Measurements from ENCODE around the gene THRA.

THRA gene

DNA sequence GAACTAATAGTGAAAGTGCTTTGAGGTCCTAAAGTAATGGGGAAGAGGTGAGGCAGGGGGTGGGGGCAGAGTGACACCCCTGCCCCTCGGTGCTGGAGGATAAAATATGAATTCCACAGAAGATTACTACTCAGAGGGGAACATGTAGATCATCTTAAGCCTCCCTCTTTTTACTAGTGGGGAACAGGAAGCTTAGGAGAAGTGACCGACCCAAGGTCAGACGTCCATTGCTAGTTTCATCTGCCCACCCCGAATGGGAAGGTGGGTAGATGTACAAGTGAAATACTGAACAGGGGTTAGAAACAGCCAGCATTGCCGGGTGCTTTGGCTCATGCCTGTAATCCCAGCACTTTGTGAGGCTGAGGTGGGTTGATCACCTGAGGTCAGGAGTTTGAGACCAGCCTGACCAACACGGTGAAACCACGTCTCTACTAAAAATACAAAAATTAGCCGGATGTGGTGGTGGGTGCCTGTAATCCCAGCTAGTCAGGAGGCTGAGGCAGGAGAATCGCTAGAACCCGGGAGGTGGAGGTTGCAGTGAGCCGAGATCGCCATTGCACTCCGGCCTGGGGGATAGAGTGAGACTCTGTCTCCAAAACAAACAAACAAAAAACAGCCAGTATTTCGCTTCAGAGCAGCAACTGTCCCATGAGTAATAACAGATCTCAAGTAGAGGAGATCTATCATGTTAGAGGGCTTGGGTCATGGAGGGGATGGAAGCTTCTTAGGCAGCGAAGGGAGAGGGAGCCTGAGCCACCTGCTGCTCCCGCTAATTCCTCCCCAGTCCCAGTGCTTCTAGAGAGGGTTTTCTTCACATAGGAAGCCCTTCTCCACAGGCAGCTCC is 38.8 kb downstream of the THRA start:
- no peak for DNase-seq

DNA sequence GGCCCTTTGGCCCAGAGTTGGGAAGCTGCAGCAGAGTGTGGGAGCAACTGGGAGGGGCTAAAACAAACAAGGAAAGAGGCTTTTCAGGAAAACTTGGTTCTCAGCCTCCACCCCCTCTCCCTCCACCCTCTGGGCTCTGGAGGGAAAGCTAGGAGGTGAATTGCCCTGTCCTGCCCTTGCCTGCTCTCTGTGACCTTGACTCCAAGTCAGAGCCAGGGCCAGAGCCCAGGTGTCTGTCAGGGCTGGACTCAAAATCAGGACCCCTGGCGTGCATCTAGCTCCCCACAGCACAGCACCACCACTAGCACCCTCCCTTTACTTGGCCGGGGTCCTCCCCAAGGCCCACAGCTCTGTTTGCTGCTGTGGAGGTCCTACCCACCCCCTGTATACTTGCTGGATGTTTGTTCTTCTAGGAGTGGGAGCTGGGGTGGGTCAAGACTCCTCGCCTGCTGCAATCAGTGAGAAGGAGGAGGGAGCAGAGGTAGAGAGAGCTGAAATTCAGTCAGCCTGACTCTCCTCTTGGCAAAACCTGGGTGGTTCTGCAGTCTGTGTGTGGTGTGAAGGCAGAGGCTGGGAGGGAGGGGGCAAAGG is 40.4 kb downstream of the THRA start:
- DNase-seq = no peak

DNA sequence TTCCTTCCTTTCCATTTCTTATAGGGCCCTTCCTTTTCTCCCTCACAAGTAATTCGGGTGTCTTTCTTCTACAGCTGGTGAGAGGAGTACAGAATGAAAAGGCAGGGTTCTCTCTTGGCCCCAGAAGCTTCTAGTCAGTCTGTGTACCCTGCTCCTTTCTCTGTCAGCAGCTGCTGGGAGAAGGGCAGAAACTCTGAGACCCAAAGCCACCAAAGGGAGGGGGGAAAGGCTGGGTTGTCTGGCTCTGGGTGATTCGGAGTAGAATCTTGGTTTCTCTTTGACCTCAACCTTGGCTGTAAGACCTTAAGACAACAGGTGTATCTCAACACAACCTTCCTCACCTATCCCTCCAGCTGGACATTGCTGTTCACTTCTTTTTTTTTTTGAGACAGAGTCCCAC is 40.9 kb downstream of the THRA start:
- DNase-seq = no peak

DNA sequence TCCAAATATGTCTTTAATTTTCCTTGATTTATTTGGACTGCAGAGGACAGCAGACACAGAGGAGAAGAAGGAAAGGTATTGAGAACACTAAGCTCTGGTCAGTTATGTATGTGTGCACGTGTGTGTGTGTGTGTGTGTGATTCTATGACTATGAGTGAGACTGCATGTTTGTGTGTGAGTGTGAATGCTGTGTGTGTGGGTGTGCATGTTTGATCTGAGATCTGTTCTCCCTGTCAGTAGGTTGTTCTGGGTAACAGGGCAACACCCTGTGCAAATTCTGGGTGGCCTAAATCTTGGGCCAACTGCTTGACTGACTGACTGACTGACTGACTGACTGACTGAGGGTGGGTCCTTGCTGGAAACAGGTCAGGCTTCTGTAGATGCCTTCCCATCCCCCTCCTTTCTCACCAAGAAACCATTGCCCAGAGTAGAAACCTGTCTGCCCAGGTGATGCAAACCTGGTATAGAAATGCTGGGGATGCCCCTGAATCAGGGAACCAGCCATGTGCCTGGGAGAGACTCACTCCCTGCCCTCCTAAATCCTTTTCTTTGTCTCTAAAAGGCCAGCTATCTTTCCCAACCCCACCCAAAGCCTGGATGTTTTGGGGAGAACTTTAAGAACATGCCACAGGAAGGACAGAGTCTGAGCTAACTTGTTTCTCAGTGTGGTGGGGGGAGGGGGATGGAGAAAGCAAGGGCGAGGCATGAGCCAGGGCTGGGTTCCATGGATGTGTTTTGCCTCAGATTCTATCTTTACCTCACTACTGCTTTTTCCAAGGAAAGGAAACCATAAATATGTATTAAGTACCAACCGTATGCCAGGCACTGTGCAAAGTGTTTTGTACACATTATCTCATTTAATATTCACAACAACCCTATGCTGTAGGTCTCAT is 42.1 kb downstream of the THRA start:
- peak; percentile 19 for DNase-seq

DNA sequence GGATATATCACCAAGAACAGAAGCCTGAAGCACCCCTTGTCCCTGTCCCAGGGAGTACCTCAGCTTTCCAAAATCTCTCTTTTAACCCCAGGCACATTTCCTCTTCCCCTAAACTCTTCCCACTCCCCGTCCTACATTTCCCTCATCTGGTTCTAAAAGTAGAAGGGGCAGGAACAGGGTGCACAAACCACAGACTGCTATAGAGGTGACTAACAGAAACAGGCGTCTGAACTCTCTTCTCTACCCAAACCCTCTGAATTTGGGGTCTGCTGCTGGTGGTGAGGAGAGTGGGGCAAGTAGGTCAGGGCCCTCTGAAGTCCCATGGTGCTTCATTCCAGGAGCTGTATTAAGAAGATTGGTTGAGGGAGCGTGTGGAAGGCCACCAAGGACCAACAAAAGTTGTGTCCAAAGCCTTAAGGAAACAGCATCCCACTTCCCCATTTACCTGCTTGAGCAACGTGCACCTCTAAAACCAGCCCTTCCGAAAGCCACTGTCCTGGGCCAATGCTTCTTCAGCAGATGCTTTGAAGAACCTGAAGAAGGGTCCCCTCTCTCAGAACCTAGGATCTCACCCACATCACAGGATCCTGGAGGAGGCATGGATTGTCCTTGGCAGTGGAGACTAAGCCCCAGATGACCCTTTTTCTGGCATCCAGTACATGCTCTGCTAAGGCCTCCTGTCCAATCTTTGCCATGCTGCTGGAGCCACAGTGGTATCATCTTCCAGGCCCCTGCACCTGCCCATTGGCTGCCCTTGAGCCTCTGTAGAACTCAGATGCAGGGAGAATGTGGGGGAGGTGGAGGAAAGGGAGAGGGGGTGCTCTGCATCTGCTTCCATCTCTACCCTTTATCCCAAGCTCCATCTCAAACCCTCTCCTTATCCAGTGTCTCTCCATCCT is 43.3 kb downstream of the THRA start:
- DNase-seq = no peak

DNA sequence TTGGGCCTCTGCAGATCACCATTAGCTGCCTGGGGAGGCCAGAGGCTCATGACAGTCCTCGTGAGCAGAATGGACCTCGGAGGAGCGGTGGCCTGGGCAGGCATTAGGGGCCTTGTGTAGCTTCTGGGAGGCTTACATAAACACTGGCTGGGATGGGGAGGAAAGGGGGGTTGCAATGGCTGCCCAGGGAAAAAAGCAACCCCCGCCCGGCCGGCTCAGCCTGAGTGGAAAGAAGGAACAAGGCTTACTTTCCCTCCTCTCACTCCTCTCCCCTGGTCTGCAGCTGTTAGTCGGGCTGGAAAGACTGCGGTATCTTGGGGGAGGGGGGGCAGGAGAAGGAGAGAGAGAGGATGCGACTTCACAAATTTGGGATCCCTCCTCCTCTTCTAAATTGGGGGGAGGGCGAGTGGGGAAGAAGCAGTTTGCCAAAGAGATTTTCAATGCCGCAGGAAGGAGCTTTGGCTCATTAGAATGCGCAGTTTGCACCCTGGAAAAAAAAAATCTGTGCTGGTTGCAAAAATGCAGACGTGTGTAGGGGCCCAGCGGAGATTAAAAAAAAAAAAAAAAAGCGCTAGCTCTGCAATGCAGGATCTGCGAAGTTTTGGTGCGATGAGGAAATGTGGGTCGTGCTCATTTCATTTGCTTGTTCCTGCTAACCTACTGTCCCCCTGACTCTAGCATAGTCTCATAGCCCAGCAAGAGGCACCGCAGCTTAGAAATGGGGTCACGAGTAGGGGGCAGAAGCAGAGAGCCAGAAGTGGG is 44.2 kb downstream of the THRA start:
- no peak for DNase-seq

DNA sequence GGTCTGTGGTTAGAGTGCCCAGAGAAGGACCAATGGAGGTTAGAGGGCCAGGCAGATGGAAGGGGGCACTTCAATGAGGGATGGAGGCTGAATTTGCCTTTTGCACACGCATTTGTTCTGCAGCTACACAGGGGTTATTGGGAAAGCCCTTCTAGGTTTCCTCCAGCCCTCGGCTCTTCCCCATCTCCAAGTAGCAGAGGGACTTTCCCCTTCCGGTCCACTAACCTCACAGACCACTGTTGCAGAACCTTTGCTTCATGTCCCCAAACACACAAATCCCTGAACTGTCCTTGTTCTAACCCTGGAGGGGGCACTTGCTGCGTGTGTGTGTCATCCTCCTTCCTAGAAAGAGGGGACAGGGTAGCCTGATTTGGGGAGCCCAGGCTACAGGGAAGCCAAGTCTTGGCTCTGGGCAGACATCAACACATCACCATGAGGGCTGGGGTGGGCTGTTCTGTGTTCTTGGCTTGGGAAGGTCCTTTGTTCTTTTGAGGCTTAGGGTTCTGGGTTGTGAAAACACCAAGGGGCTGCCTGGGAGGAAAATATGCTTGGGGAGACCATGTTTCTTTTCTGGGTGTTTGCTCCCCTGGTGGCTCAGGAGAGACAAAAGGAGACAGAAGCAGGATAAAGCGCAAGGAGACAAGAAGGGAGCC is 44.9 kb downstream of the THRA start:
- no peak for DNase-seq

DNA sequence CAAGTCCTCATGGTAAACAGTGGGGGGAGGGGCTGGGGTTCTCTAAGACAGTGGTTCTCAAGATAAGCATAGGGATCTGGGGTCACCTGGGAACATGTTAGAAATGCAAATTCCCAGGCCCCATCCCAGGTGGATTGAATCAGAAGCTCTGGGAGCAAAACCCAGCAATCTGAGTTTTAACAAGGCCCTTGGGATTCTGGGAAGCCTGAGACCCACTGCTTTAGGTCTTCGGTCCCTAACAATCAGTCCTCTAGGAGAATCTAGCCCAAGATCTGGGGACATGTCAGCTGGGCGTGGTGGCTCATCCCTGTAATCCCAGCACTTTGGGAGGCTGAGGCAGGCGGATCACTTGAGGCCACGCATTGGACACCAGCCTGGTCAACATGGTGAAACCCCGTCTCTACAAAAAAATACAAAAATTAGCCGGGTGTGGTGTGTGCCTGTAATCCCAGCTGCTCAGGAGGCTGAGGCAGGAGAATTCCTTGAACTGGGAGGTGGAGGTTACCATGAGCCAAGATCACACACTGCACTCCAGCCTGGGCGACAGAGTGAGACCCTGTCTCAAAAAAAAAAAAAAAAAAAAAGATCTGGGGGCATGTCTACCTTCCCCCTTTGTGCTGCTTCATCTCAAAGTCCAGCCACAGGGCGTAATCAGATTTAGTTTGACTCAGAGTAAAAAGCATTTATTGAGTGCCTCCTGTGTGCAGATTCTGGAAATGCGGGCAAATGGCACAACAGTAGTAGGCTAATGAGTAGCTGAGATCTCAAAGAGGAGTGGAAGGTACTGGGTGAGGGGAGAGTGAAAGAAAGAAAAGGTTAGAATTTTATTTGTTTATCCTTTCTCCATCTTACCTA is 46.4 kb downstream of the THRA start:
- DNase-seq = no peak

DNA sequence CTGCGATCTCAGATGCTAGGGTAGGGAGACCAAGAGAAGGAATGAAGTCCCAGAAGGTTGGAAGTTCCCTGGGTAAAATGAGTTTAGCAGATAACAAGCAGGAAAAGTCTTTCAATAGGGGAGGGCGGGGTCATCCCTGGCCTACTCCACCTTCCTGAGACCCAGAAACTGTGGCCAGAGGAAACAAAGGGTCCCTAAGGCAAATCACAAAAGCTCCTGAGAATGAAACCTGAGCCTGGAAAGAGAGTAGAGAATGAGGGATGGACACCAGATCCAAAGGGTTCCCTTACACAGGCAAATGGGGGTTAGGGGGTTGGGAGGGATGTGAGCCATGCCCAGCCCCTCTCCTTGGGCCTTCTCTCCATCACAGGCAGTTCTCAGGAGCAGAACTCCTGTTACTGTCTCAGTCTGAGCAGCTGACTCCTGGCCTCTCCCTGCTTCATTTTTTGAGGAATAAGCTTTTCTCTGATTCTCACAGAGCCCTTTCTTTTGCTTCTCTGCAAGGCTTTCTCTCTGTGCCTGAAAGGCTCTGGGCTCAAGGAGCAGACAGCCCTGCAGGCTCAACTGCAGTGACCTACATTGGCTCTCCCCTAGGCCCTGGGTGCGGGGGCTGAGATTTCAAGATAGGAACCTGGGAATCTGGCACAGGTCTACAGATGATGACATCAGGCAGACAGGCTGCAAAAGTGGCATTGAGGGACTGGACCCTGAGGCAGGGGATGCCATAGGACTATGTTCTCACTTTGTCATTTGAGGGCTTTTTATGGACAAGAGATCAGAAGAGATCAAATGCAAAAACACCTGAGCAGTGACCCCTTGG is 47.5 kb downstream of the THRA start:
- DNase-seq = no peak

DNA sequence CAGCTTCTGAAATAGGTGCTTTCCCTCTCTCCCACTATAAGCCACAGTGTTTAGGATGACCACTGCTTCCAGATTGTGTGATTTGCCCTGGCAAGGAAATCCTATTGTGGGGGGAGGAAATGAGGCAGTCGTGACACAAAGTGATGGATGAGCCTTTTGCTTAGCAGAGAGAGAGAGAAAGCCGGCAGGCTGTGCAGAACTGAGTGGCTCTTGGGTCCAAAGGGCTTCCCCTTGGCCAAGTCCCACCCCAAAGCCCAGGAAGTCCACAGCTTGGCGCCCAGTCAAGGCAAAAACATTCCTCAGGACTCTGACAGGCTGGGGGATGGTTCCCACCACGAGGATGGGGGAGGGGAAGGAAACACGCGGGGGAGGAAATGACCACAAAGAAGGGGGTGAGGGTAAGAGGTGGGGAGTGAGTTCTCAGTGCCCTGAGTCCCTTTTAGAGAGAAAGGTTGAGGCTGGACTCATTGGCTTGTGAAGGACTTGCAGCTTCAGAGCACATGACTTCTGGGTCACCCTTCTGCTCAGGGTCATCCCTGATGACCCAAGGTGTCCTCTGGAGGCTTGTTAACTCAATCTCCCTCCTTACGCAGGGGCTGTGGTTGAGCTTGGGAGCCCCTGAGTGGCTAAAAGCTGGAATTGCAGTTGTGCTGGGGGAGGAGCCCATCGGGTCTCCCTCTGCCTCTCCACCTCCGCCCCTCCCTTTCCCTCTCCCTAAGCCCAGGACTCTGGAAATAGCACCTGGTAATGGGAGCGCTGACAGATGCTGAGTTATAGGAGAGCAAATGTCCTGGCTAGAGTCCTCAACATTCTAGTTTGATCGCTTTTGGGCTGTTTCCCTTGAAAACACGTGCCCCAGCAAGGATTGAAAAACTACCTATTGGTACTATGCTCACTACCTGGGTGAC is 48.7 kb downstream of the THRA start:
- peak; percentile 66 for DNase-seq

DNA sequence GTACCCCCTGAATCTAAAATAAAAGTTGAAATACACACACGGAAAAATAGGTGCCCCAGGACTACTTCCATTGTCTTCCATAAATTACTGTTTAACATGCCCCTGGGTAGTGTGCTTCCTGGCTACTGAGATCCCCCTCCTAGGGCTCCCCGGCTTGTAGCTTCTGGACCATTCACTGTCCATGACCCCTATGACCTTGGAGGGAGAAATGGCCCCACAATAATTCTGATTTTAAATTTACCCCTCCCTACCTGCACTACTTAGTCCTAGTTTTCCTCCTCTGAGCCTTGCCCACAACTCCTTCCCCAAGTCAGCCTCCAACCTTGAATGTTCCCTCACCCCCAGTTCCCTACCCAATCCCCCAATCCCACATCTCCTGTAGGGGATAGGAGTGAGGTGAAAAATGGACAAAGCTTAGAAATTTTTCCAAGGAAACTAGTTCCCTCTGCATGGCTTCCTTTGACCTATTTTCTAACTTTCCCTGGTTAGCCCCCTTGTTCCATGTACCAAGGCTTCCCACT is 49.5 kb downstream of the THRA start:
- DNase-seq = no peak

DNA sequence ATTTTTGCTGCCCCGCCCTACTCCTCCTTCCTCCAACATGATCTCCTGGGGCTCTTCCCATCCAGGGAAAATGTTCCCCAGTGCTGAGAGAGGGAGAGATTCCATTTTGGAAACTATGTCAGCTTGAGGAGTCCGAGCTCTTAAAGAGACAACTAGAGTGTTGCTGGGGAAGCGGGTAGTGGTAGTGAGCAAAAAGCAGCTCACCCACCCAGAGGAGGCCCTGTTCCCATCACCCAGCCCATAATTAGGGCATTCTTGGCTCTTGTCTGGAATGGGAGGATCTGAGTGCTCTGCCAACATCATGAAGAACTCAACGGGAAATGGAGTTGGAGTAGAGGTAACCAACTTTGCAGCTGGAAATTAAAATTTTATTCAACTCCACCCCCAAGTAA is 49.9 kb downstream of the THRA start:
- no peak for DNase-seq

DNA sequence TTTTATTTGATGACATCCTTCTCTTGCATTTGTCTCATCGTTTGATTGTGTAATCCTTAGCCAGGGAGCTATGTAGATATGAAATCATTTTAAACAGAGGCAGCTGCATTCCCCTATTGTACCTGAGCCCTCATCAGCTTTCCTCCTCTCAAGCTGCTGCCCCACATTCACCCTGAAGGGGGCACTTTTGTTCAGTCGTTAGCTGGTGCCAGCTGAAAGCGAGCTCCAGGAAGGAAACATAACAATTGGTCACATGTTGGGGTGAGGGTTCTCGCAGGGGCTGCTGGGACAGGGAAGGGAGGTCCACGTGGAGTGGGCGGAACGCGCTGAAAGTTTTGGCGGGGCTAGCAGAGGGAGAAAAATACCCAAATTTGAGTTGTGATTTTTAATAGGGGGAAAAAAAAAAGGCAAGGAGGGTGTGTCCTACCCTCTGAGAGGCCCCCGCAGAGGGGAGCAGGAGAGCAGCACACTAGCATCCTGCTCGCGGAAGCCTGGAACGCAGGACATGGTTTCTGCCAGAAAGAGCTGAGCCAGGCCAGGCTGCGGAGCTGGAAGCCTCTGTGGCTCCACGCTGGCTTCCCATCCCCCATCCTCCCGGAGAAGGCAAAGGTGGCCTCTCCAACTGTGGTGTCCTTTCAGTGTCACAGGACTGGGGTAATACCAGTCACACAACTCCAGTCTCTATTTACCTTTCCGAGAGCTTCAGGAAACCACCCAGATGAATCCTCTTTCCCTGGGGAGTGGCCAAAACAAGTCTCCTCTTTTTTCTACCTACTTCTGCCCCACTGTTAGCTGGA is 50.5 kb downstream of the THRA start:
- DNase-seq = peak; percentile 92

DNA sequence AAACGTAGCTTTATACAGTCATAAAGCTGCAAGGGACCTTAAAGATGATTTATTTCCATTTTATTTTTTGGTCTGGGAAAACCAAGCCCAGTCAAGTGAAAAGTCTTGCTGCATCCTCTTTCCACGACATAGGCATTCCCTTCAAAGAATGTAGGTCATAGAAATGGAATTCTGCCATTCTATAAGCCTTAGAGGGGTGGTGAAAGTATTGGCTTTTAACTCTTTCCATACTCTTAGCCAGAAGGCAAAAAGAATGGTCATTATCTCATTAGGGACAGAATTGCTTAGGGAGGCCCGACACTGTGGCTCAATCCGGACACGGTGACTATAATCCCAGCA is 51.1 kb downstream of the THRA start:
- no peak for DNase-seq

DNA sequence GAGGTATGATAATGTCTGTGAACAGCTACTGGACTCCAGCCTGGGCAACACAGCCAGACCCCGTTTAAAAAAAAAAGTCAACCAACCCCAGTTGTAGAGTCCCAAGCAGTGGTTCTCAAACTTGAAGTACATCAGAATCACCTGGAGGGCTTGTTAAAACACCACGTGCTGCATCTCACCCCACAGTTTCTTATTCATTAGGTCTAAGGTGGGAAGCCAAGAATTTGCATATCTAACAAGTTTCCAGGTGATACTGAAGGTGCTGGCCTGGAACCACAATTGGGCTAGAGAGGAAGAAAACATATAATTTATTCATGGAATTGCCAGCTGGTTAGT is 52.3 kb downstream of the THRA start:
- DNase-seq = no peak

DNA sequence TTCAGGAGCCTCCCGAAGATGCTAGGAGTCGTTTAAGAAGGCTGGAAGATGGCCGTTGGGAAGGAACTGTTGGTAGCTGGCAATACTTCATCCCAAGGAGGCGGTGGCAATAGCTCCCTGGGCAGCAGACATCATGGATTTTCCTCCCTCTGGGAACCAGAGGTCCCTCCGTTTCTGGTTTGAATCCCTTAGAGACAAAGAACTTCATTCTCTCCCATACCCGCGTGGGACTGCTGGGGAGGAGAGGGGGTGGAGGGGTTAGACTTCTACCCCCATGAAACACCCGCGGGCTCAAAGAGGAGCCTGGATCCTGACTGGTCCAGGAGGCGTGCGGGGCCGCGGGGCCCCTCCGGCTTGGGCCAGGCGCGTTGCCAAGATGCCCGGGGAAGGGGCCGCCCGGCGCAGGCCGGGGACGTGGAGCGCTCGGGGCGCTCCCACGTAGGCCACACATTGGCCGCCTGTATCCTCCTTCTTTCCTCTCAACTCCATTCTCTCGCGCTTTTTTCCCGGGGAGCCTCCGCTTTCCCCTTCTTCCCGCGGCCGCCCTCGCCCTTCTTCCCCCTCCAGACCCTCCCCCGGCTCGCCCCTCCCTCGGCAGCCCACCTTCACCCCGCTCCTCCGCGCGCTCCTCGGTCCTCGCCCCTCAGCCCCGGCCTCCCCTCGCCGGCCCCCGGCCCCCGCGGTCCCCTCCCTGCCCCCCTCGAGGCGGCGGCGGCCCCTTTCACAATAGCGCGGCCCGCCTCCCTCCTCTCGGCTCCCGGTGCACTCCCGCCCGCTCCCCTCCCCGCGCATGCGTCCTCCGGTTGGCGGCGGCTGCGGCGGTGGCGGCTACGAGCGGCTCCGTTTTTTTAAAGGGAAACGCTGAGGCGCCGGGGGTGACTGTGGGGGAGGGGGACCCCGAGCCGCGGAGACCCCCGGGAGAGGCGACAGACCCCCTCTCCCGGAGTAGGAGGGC is 58.7 kb downstream of the THRA start, which contains the start of gene MSL1:
TSS of gene MSL1 (plus strand) at position 791 of the 955 bp plus-strand sequence. CDS start 642 bp downstream, outside the sequence.
- peak; percentile 84 for DNase-seq
